ENCODE measurements around the gene ESCO1.
"Not testable (repeated sequence)": the region's sequence is repeated elsewhere in the genome, so short reads cannot be mapped to it uniquely, and the experiment has no call there.

ESCO1 gene, protein sequence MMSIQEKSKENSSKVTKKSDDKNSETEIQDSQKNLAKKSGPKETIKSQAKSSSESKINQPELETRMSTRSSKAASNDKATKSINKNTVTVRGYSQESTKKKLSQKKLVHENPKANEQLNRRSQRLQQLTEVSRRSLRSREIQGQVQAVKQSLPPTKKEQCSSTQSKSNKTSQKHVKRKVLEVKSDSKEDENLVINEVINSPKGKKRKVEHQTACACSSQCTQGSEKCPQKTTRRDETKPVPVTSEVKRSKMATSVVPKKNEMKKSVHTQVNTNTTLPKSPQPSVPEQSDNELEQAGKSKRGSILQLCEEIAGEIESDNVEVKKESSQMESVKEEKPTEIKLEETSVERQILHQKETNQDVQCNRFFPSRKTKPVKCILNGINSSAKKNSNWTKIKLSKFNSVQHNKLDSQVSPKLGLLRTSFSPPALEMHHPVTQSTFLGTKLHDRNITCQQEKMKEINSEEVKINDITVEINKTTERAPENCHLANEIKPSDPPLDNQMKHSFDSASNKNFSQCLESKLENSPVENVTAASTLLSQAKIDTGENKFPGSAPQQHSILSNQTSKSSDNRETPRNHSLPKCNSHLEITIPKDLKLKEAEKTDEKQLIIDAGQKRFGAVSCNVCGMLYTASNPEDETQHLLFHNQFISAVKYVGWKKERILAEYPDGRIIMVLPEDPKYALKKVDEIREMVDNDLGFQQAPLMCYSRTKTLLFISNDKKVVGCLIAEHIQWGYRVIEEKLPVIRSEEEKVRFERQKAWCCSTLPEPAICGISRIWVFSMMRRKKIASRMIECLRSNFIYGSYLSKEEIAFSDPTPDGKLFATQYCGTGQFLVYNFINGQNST

DNA sequence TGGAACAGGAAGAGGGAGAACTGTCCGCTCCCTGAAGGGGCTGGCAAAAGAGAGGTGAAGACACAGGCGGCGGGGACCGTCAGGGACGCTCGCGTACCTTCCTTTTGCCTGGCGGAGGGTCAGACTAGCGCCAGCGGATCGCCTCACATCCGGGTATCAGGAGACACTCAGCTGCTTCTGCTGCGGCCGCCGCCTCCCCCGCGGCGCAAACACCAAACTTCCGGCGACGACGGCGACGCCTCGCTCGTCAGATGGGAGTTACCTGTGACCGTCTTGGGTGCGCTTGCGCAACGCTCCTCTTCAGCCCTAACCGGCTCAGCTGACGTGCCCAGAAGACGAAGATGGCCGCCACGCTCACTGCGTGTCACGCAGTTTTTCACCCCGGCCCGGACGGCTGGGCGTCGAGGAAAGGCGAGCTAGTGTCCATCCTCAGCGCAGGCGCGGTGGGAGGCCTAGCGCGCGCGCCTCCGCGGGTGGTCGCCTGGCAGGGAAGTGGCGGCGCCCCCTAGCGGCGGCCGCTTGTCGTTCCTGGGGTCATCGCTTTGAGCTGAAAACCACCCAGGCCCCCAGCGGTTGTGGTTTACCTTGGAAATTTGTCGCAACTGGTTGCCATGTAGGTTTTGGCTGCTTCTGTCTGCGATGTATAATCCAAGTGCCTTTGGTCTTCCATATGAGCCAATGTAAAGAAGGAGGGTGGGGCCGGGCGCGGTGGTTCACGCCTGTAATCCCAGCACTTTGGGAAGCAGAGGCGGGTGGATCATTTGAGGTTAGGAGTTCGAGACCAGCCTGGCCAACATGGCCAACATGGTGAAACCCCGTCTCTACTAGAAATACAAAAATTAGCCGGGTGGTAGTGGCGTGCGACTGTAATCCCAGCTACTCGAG lies at the start of gene ESCO1:
Gene ESCO1, minus strand, starts transcription at position 179 of the 885 bp plus-strand sequence. CDS start 25,861 bp downstream, outside the sequence.
- DNase-seq, result peak; percentile 91

DNA sequence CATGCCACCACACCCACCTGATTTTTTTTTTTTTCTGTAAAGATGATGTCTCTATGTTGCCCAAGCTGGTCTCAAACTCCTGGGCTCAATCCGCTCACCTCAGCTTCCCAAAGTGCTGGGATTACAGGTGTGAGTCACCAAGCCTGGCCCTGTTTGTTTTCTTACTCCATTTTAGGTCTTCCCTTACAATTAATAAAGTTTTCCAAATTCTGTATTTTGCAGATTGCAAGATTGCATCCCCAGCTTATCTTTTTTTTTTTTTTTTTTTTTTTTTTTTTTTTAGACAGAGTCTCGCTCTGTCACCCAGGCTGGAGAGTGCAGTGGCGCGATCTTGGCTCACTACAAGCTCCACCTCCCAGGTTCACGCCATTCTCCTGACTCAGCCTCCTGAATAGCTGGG lies 39.9 kb upstream of the ESCO1 start:
- not testable (repeated sequence) for DNase-seq

DNA sequence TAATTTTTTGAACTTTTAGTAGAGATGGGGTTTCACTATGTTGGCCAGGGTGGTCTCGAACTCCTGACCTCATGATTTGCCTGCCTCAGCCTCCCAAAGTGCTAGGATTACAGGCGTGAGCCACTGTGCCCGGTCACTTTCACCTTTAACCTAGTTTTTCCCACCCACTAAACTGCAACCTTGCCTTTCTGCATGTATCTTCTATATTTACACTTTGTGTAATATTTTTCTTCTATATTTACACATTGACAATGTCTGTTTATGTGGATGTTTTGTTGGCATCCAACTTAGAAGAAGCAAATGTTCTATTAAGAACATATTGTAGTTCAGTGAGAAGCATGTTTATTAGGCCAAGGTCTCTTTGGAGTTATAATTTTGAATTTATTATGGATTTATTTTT lies 38.3 kb upstream of the ESCO1 start:
- DNase-seq, result no peak

DNA sequence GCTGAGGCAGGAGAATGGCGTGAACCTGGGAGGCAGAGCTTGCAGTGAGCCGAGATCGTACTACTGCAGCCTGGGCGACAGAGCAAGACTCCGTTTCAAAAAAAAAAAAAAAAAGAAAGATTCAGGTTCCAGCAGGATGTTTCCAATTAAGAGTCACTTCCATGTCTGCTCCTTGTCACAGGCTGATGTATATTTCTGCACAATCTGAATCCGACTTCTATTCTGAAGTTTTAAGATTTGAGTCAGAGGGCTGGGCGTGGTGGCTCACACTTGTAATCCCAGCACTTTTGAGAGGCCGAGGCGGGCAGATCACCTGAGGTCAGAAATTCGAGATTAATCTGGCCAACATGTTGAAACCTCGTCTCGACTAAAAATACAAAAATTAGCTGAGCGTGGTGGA lies 36.3 kb upstream of the ESCO1 start:
- no peak for DNase-seq

DNA sequence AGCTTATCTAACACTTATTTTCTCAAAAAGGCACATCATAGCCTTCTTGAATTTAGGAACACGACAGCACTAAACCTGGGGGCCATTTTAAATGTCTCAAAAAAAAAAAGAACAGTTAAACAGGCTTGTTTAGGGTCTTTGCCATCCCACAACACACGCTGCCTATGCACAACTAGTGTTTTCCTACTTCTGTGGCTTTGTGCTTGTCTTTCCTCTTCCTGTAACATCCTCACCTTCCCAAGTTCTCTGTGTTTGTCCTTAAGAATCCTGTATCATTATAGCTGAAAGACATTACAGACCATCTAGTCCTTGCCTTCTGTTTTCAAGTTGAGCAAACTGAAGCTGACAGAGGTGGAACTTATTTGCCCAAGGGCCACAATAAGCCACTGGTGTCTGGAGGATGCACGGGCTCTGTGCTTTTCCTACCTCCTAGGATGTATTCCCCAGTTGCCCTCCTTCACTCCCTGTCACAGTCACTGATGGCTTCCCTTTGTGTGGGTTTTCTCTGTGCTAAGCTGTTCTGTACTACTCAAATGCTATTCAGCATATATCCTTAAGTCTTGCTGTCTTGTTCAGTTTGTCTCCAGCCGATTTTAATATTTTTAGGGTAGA lies 34.2 kb upstream of the ESCO1 start:
- no peak for DNase-seq

DNA sequence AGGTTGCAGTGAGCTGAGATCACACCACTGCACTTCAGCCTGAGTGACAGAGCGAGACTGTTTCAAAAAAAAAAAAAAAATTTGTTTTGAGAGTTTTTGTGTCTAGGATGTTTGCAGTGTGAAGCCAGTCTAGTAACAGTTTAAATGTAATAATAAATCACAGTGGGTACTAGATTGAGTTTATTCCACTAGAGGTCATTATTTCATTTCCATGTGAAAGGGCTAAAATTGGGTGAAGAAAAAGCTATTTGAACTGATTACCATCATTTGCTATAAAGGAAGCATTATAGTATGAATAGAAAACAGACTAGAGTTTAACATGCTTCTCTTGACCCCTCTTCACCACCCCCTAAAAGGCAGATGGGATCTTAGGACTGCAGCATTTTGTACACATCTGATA lies 31.9 kb upstream of the ESCO1 start:
- no peak for DNase-seq

DNA sequence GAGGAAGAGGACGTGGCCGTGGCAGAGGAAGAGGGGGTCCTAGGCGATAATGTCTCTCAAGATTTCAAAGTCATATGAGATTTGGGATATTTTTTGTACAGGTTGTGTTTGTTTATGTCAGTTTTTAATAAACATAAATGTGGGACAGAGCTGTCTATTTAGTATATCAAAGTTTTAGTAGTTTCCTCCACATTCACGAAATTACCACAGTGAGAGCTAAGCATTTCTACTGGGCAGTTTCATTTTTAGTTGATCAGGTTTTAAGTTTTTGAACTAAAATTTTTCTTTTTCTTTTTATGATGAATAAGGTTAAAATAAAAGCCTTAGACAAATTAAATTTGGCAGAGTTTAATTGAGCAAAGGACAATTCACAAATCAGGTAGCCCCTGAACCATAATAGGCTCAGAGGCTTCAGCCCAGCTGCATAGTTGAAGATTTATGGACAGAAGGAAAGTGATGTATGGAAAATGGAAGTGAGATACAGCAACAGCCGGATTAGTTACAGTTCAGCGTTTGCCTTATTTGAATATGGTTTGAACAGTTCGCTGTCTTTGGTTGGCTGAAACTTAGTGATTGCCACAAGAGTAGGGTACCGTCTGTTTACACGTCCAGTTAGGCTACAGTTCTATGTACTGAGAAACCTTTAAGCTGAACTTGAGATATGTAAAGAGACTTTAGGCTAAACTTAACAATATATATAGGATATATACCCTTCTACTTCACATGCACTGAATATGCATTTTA lies 28.8 kb upstream of the ESCO1 start:
- no peak for DNase-seq

DNA sequence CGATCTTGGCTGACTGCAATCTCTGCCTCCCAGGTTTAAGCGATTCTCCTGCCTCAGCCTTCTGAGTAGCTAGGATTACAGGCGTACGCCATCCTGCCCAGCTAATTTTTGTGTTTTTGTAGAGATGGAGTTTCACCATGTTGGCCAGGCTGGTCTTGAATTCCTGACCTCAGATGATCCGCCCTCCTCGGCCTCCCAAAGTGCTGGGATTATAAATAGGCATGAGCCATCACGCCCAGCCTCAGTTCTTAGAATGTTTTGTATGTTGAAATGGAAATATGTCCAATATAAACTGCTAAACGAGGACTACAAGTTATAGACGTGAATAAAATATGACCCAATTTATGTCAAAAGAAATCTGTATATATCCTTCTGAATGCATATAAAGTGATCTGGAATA lies 21.1 kb upstream of the ESCO1 start:
- not testable (repeated sequence) for DNase-seq

DNA sequence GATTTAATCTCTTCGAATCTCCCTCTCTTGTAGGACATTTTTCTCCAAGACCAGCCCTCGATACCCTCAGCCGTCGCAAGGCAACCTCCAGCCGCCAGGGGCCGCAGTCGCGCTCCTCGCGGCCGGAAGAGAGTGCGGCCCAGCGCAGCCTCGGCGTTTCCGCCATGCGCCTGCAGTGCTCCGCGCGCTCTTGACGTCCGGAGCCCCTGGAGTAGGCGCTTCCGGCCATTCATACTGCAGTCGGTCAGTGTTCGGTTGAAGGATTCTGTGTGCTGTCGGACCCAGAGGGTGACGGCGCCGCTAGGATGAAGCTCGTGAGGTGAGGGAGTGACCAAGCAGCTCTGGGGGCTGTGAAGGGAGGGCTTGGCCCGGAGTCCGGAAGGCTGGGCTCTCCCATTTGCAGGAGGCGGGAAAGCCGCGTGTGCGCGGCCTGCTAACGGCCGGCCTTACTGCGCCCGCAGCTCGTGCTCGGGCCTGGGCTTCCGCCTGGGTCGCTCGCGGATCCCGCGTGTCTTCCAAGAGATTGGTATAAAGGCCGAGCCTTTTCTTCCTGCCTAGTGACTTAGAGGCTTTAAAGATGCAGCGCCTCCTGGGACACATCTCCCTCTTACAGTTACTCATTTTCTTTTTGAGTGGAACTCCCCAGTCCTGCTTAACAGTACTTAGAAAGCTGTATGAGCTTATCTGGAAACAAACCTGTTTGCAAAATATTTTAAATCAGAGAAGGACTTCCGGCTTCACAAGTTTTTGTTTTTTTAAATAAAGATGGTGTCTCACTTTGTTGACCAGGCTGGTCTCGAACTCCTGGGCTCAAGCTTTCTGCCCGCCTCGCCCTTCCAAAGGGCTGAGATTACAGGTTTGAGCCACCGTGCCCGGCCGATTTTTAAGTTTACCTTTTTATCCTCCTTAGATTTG lies 11.9 kb upstream of the ESCO1 start, which contains the start of gene SNRPD1:
Gene SNRPD1, plus strand, starts transcription at position 190 of the 915 bp plus-strand sequence. Its CDS starts 116 bp downstream, at position 306.
- peak; percentile 69 for DNase-seq

DNA sequence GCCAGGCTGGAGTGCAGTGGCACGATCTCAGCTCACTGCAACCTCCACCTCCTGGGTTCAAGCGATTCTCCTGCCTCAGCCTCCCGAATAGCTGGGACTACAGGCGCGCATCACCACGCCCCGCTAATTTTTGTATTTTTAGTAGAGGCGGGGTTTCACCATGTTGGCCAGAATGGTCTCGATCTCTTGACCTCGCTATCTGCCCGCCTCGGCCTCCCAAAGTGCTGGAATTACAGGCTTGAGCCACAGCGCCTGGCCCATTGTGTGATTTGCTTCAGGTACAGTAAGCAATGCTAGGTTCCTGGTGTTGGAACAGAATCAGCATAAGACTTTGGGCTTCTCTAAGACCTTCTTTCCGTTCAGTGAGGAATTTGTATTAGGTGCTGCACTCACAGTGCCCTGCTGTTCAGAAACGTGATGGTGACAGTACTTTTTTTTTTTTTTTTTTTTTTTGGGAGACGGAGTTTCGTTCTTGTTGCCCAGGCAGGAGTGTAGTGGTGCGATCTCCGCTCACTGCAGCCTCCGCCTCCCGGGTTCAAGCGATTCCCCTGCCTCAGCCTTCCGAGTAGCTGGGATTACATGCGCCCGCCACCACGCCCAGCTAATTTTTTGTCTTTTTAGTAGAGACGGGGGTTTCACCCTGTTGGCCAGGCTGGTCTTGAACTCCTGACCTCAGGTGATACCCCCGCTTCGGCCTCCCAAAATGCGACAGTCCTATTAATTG lies 11.1 kb upstream of the ESCO1 start:
- DNase-seq, result not testable (repeated sequence)

DNA sequence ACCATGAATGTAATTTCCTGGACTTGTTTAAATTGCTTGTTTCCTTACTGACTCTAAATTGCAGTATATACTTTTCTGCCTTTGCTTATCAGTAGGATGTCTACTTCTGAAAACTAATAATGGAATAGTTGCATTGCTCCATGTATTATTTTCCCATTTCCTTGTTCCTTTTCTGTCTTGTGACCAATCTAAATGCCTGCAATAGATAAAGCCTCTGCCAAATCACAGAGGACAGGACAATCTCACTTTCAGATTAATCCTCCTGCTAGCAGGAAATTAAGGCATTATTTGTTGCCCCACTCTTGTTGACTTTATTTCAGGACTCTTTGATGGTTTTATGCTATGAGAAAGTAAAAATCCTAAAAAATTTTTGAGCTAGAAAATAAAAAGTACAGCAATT lies 4.7 kb upstream of the ESCO1 start:
- no peak for DNase-seq

DNA sequence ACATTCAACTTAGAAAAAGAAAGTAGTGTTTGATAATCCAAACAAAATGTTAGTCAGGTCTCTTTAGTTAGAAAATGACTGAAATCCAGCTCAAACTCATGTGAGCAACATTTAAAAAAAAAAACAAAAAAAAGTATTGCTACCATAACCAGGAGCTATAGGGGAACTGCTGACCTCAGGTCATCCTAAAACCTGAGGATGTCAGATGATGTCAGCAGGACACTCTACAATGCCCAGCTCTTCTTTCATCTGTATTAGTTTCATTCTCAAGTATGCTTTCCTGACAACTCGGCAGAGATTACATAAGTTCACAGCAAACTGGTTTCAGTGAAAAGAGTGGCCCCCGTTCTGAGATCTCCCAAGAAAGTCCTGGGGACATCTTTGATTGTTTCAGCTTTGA lies 4.2 kb upstream of the ESCO1 start:
- no peak for DNase-seq

DNA sequence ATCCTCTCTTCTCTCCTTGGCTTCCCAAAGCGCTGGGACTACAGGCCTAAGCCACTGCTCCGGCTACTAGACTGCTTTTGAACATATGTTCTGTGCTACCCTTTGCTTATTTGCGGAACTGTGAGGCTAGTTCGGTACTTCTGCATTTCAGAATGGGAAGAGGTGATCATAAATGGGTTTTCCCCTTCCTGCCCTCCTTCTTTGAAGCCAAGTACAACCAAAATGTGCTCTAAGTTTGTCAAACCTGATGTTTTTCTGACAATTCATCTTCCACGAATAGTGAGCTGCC lies 1.7 kb upstream of the ESCO1 start:
- no peak for DNase-seq

DNA sequence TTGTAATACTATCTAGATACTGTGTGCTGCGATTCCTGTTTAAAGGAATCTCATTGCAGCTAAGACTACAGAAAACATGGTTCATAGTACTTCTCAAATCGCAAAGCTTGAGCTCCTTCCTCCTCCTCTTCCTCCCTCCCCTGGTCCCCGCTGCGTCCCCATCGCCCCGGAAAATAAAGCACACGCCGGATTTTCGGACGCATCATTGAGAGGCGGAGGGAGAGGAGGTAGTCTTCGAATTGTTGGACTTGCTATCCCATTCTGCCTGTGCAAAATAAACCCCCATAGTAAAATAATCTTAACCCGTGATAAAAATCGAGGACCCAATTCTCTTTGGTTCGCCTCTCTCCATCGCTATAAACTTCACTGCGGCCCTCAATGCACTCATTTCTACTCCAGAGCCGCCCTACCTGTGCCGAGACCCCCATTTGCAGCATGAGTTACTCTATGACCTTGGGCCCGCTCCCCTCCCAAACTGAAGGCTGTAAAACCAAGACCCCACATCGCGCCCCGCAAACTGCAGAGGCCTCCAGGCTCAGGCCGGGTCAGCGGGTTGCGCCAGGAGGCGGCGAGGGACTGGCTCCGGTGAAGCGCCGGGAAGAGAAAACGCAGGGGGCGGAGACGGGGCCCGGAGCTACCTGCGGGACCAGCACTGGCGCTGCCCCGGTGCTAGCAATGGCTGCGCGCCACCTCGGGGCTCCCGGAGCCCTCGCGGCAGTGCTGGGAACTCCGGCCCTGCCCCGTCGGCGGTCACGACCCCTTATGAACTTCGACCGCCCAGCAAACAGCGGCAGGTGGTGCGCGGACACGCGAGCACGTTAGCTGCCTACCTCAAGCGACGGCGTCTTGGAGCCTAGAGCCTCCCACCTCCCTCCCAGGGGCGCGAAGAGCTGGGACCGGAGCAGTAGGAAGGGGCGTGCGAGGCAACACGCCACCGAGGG lies 649 bp downstream of the ESCO1 start:
- DNase-seq, result no peak

DNA sequence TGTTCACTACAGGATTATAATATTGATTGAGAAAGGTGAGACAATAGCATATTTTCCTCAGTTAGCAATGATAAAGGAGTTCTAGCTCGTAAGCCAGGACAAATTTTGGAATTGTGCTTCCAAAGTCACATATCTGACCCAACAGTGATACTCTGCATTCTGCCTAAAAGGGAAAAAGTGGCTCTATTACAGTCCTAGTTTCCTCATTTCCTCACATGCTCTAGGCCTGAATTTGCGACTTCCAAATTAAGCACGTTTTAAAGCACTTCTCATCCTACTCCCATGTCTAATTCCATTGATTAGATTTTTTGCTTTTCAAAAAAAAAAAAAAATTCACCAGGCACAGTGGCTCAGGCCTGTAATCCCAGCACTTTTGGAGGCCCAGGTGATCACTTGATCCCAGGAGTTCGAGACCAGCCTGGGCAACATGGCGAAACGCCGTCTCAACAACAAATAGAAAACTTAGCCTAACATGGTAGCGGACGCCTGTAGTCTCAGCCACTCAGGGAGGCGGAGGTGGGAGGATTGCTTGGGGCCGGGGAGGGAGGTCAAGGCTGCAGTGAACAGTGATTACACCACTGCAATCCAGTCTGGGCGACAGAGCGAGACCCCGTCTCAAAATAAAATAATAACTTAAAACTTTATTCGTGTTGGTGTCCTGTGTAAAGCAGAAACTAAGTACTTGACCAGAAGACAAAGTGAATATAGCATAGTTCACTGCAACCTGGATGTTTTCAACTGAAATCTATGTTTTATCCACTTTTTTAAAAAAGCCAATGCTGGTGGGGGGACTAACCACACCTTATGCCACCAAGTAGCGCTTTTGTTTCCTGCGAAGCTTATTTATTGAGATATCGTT lies 1.5 kb downstream of the ESCO1 start:
- no peak for DNase-seq

DNA sequence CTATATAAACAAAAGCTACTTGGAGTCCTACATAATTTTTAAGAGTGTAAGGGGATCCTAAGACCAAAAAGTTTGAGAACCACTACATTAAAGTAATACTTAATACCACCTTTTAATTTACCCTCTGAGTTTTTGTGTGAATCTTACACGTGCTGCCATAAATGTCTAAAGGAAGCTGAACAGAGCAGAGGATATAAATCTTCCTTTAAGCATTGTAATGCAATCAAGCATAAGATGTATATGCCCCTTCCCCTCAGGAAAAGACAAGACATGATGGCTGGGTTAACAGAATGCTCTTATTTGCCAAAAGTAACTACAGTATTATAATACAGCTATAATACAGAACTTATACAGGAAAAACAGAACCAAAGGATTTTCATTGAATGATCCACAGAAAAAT lies 2.9 kb downstream of the ESCO1 start:
- no peak for DNase-seq

DNA sequence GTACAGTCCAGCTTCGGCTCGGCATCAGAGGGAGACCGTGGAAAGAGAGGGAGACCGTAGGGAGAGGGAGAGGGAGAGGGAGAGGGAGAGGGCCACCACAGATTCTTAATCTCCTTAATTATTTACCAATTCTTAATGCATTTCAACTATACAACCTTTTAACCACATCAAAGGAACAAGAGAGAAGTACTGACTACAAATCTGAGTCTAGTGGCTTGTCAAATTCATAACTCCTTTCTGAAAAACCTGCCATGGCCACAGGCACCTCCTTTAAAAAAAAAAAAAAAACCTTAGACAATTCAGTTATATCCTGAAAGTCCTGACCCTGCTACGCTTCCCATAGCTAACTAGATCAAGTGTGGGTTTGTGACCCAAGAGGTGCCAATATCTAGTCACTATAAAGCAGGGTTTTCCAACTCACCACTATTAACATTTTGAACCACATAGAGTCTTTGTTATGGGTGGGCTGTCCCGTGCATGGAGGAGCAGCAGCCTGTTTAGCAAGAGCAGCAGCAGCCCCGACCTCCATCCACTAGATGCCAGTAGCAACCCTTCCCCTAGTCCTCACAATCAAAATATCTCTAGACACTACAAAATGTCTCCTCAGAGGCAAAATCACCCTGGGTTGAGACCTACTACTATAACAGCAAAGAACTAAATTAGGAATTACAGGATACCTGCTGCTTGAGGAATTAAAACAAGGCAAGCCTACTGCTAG lies 6.8 kb downstream of the ESCO1 start:
- no peak for DNase-seq

All from NCI-H1694 treated with DMSO at 0.1 percent for 48 hours (cell line).